ENCODE data around the gene SNU13.

Gene SNU13

GRCh38 chr22:41654322-41654721, 34.3 kb downstream of the SNU13 start:
- TF ChIP-seq CTCF (IDR thresholded peaks at IDR 0.05; ENCODE audit: low read depth, low read length) = no peak
- Histone ChIP-seq H3K4me3 (ENCODE audit: low read depth, low read length) (no peak overlapping the region), H3K9me3 (no peaks in the 10 kb centered on the region), H3K36me3 (peaks cover 92% of the 10 kb centered on the region), H3K27me3 (no peaks in the 10 kb centered on the region), H3K4me1 (no peaks in the 10 kb centered on the region)
- DNase-seq = no peak

- Histone ChIP-seq H3K27me3 (no peaks in the 10 kb centered on the region), H3K4me3 (ENCODE audit: low read depth, low read length) (no peak overlapping the region), H3K9me3 (no peaks in the 10 kb centered on the region), H3K4me1 (no peaks in the 10 kb centered on the region), H3K36me3 (peaks cover 90% of the 10 kb centered on the region)
- no peak for DNase-seq
- no peak for TF ChIP-seq CTCF (IDR thresholded peaks at IDR 0.05; ENCODE audit: low read depth, low read length)
Measured at GRCh38 chr22:41650821-41651220, 37.8 kb downstream of the SNU13 start.

DNA sequence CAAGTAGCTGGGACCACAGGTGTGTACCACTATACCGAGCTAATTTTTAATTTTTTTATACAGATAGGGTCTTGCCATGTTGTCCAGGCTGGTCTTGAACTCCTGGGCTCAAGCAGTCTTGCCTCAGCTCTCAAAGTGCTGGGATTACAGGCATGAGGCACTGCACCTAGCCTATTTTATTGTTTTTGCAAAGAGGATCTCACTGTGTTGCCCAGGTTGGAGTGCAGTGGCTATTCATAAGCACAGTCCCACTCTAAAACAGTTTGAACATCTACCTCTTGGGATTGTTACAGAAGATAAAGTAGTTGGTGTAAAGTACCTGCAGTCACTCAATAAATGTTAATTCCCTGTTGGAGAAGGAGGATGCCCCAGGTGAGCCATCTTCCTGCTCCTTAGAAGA, 38.4 kb downstream of the SNU13 start:
- Histone ChIP-seq H3K4me3 (ENCODE audit: low read depth, low read length) (no peak overlapping the region), H3K36me3 (peaks cover 86% of the 10 kb centered on the region), H3K9me3 (no peaks in the 10 kb centered on the region), H3K4me1 (no peaks in the 10 kb centered on the region), H3K27me3 (no peaks in the 10 kb centered on the region)
- TF ChIP-seq CTCF (IDR thresholded peaks at IDR 0.05; ENCODE audit: low read depth, low read length) = no peak
- no peak for DNase-seq

- Histone ChIP-seq H3K4me3 (ENCODE audit: low read depth, low read length) (no peak overlapping the region), H3K9me3 (no peaks in the 10 kb centered on the region), H3K4me1 (no peaks in the 10 kb centered on the region), H3K36me3 (peaks cover 79% of the 10 kb centered on the region), H3K27me3 (no peaks in the 10 kb centered on the region)
- no peak for TF ChIP-seq CTCF (IDR thresholded peaks at IDR 0.05; ENCODE audit: low read depth, low read length)
- no peak for DNase-seq
Measured at GRCh38 chr22:41648432-41648831, 40.2 kb downstream of the SNU13 start.

- Histone ChIP-seq H3K4me3 (ENCODE audit: low read depth, low read length) (no peak overlapping the region), H3K27me3 (no peaks in the 10 kb centered on the region), H3K4me1 (no peaks in the 10 kb centered on the region), H3K9me3 (no peaks in the 10 kb centered on the region), H3K36me3 (peaks cover 79% of the 10 kb centered on the region)
- no peak for TF ChIP-seq CTCF (IDR thresholded peaks at IDR 0.05; ENCODE audit: low read depth, low read length)
- DNase-seq = no peak
Measured at GRCh38 chr22:41647771-41648170, 40.9 kb downstream of the SNU13 start.

- DNase-seq = no peak
- Histone ChIP-seq H3K9me3 (no peaks in the 10 kb centered on the region), H3K36me3 (peaks cover 84% of the 10 kb centered on the region), H3K4me1 (no peaks in the 10 kb centered on the region), H3K27me3 (no peaks in the 10 kb centered on the region), H3K4me3 (ENCODE audit: low read depth, low read length) (no peak overlapping the region)
- no peak for TF ChIP-seq CTCF (IDR thresholded peaks at IDR 0.05; ENCODE audit: low read depth, low read length)
Measured at GRCh38 chr22:41642331-41643110, 46.1 kb downstream of the SNU13 start.

All from BE2C (cell line).